B cell (primary cell): ENCODE data around the gene SLC26A8. TPM values are rescaled to one million over a fixed set of nuclear protein-coding genes. Genes with fewer than 3 reads are reported as not detected.

Experiments
- ATAC-seq: fragments of 200-7000 bp; cut with Tn5 transposase; one replicate; pipeline ENCODE4 v1.10.0; 2021; ENCODE audit warnings: low read depth, mild to moderate bottlenecking, moderate number of reproducible peaks, moderate library complexity
- CTCF ChIA-PET: fragments of 350-600 bp; sonication (Branson Sonifier 250); formaldehyde crosslinking; loops from one replicate; lab custom pipeline; 2021; ENCODE audit warnings: antibody characterized with exemption, inconsistent platforms; lab: Charles Lee
- POLR2A ChIA-PET: fragments of 350-600 bp; sonication (Branson Sonifier 250); formaldehyde crosslinking; loops from one replicate; lab custom pipeline; 2021; ENCODE audit warnings: antibody characterized with exemption; lab: Charles Lee
- DNase-seq: peaks from one replicate; pipeline ENCODE4 v3.0.0; 2013
- H2AFZ ChIP-seq: 2 replicates; pipeline ENCODE4 v1.6.1; 2012; ENCODE audit warnings: mild to moderate bottlenecking, low read depth, low read length; ENCODE audit not compliant: insufficient read depth, poor library complexity, severe bottlenecking
- H3K27ac ChIP-seq, 2 donors: 1 replicate in 1 of 2; 2 replicates in 1 of 2; pipeline ENCODE4 v1.5.1; 2012 to 2013; ENCODE audit warnings: low read length in 2 of 2, mild to moderate bottlenecking in 2 of 2, moderate library complexity in 1 of 2
- H3K27me3 ChIP-seq, 4 experiments: fragments of 200-600 bp in 1 of 4; sonication (generic) in 1 of 4; replicated peaks in 1 of 4; 1 replicate in 2 of 4; 2 replicates in 2 of 4; pipeline versions ENCODE4 v1.6.1 to v1.7.0; 2013 to 2016; ENCODE audit warnings: low read length in 3 of 4, mild to moderate bottlenecking in 2 of 4, mixed read lengths in 1 of 4, moderate library complexity in 1 of 4; ENCODE audit not compliant: insufficient read depth in 4 of 4, control insufficient read depth in 3 of 4; ENCODE audit errors: control extremely low read depth in 1 of 4
- H3K36me3 ChIP-seq, 2 experiments: replicated peaks in 1 of 2; 1 replicate in 1 of 2; 2 replicates in 1 of 2; pipeline versions ENCODE4 v1.6.1 to v1.7.1; 2013; ENCODE audit warnings: low read length in 1 of 2; ENCODE audit not compliant: insufficient read depth in 2 of 2, control insufficient read depth in 1 of 2; ENCODE audit errors: control extremely low read depth in 1 of 2, extremely low read depth in 1 of 2
- H3K4me1 ChIP-seq, 2 donors: fragments of 200-600 bp in 1 of 2; sonication (generic) in 1 of 2; 1 replicate in 1 of 2; 2 replicates in 1 of 2; pipeline versions ENCODE4 v1.5.1 to v1.6.1; 2013 to 2017; ENCODE audit warnings: low read length in 2 of 2; ENCODE audit not compliant: control insufficient read depth in 2 of 2, insufficient read depth in 2 of 2
- H3K4me2 ChIP-seq: replicated peaks from 2 replicates; pipeline ENCODE3; 2012; ENCODE audit warnings: mild to moderate bottlenecking, low read depth, low read length; ENCODE audit not compliant: poor library complexity, severe bottlenecking
- H3K4me3 ChIP-seq, 5 experiments: fragments of 200-600 bp in 1 of 5; sonication (generic) in 1 of 5; 1 replicate in 3 of 5; 2 replicates in 2 of 5; pipeline versions ENCODE4 v1.5.1 to v1.7.0; 2011 to 2016; ENCODE audit warnings: low read length in 4 of 5, mild to moderate bottlenecking in 4 of 5, low read depth in 2 of 5, control low read depth in 1 of 5, moderate library complexity in 1 of 5; ENCODE audit not compliant: insufficient read depth in 1 of 5; ENCODE audit errors: control extremely low read depth in 1 of 5, extremely low read depth in 1 of 5
- H3K79me2 ChIP-seq: fragments of 200-600 bp; sonication (generic); one replicate; pipeline ENCODE4 v1.6.0; 2016; ENCODE audit warnings: low read length; ENCODE audit not compliant: control insufficient read depth, insufficient read depth
- H3K9ac ChIP-seq: fragments of 200-600 bp; sonication (generic); 2 replicates; pipeline ENCODE4 v1.6.1; 2017; ENCODE audit warnings: mild to moderate bottlenecking, low read length, moderate library complexity
- H3K9me3 ChIP-seq, 3 donors: one replicate each; pipeline versions ENCODE4 v1.6.1 to v1.7.1; 2013; ENCODE audit warnings: low read length in 2 of 3; ENCODE audit not compliant: control insufficient read depth in 2 of 3, insufficient read depth in 1 of 3; ENCODE audit errors: control extremely low read depth in 1 of 3
- H4K20me1 ChIP-seq: 2 replicates; pipeline ENCODE4 v1.6.0; 2012; ENCODE audit warnings: mild to moderate bottlenecking, low read length; ENCODE audit not compliant: insufficient read depth, control insufficient read depth, poor library complexity, severe bottlenecking
- H3K27ac Mint-ChIP-seq: one replicate; pipeline ENCODE4 v1.8.0; 2021; ENCODE audit warnings: mixed read lengths
- H3K27me3 Mint-ChIP-seq: one replicate; pipeline ENCODE4 v1.8.0; 2021; ENCODE audit warnings: mixed read lengths
- H3K4me1 Mint-ChIP-seq: one replicate; pipeline ENCODE4 v1.8.0; 2021; ENCODE audit warnings: mixed read lengths
- H3K4me3 Mint-ChIP-seq: one replicate; pipeline ENCODE4 v1.8.0; 2021; ENCODE audit warnings: mixed read lengths
- H3K9me3 Mint-ChIP-seq: one replicate; pipeline ENCODE4 v1.8.0; 2022; ENCODE audit warnings: mixed read lengths; ENCODE audit not compliant: insufficient read depth
- EZH2 ChIP-seq: IDR thresholded peaks from 2 replicates; pipeline ENCODE4 v1.6.1; 2012; ENCODE audit warnings: borderline replicate concordance, low read depth, mild to moderate bottlenecking, moderate library complexity, low read length; ENCODE audit not compliant: insufficient read depth, poor library complexity, severe bottlenecking
- WGBS: methylation state at CpG from one replicate; pipeline ENCODE4 v1.1.5; 2013; ENCODE audit warnings: missing lambda C conversion rate; ENCODE audit not compliant: insufficient coverage; 5-methylcytosine and 5-hydroxymethylcytosine counted together
- intact Hi-C: fragments of 100-400 bp; cut with micrococcal nuclease; formaldehyde crosslinking; loops from one replicate; pipeline ENCODE4 v1.10.0; 2022
- polyA plus RNA-seq: library from polyadenylated mRNA; depleted of rRNA; stranded (reverse); fragments of >200 nt; gene quantifications from 2 replicates; pipeline ENCODE4 v1.2.3, GENCODE V29; 2012
- total RNA-seq, 2 donors: library from RNA; stranded (reverse); fragments of 120-200 nt in 1 of 2; gene quantifications; 1 replicate in 1 of 2; 2 replicates in 1 of 2; pipeline versions ENCODE4 v1.2.3 to v1.2.4, GENCODE V29; 2013 to 2022
- TF ChIP-seq, protein P1 (sequence below): fragments of 200-600 bp; IDR thresholded peaks from one replicate; pipeline ENCODE4 v1.8.0; 2022; ENCODE audit warnings: antibody characterized with exemption, mild to moderate bottlenecking

Gene SLC26A8
- total and polyA plus RNA-seq, 2 donors (not counting 1 experiment from before 2014, with no cell fraction given): 0.01 TPM; not detected in 1

DNA sequence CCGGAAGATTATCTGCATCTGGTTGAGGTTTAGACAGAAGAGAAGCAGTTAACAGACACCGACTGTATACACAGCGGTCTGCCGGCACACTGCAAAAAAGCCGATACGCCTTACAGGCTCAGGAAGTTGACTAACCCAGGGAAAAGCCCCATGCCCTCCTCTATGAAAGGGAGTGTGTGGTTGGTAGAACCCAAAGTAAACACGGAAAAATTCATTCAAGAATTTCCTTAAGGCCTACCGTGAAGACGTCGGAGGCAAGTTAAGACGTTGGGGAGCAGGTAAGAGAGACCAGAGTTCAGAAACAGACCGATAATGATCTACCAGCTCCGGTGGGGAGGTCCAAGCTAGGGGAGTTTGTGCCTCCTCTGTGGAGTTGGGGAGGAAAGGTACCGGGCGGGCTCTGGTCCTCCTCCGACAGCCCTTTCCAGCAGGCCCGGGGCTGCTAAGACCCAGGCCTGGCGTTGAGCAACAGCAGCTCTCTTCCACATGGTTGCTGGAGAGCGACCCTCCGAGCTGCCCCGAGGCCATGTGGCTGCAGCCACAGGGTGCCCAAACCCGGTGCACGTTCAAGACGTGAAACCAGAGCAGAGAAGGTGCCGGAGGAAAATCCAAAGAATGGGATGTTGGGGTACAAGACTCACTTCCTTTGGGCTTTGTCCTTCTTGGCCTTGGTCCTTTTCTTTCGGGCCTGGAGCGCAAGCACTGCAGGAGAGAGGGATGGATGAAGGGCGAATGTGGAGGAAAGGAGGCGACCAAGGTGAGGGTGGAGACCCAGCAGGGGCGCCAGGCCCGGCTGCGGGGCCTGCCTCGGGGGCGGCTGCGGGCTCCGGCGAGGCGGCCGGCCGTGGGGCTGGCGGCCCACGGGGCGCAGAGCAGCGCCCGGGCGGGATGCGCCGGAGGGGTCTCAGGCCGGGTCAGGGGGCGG, 104.4 kb downstream of the SLC26A8 start:
- intact Hi-C loops: loop anchor here (10.0 kb wide), 1 partner anchor 175 kb away; no protein-coding TSS in a partner anchor
- Histone ChIP-seq H3K4me3 (peak overlapping the region; percentile 64 to 88 (median 78)), H3K9me3 (no peaks in the 10 kb centered on the region), H3K27me3 (no peaks in the 10 kb centered on the region), H3K27ac (peak overlapping the region; percentile 25 to 62), H3K9ac (peak overlapping the region; percentile 70), H3K4me2 (peak overlapping the region; percentile 93), H4K20me1 (no peaks in the 10 kb centered on the region), H3K79me2 (peaks cover 41% of the 10 kb centered on the region), H3K36me3 (peaks cover 2 to 3% of the 10 kb centered on the region in 2 experiments), H3K4me1 (peaks cover 19 to 25% of the 10 kb centered on the region in 2 donors), H2AFZ (peak overlapping the region; percentile 76)
- Mint-ChIP-seq H3K4me1 (peaks cover 29% of the 10 kb centered on the region), H3K9me3 (no peaks in the 10 kb centered on the region), H3K27me3 (no peaks in the 10 kb centered on the region), H3K27ac (peak overlapping the region; percentile 88), H3K4me3 (peak overlapping the region; percentile 96)
- under 1% methylated on average over 41 of the region's 50 CpGs for WGBS
- DNase-seq (peak; percentile 58), ATAC-seq (peak; percentile 25)
- TF ChIP-seq, protein P1, sequence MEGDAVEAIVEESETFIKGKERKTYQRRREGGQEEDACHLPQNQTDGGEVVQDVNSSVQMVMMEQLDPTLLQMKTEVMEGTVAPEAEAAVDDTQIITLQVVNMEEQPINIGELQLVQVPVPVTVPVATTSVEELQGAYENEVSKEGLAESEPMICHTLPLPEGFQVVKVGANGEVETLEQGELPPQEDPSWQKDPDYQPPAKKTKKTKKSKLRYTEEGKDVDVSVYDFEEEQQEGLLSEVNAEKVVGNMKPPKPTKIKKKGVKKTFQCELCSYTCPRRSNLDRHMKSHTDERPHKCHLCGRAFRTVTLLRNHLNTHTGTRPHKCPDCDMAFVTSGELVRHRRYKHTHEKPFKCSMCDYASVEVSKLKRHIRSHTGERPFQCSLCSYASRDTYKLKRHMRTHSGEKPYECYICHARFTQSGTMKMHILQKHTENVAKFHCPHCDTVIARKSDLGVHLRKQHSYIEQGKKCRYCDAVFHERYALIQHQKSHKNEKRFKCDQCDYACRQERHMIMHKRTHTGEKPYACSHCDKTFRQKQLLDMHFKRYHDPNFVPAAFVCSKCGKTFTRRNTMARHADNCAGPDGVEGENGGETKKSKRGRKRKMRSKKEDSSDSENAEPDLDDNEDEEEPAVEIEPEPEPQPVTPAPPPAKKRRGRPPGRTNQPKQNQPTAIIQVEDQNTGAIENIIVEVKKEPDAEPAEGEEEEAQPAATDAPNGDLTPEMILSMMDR: no peak
- no peak for TF ChIP-seq EZH2
- CTCF ChIA-PET: no interaction called here
- POLR2A ChIA-PET: interaction anchor here (0.8 kb wide), 1 partner anchor 213 kb away, joined by 3 read pairs; no protein-coding TSS in a partner anchor
